ENCODE results near the gene ZHX3.

The ZHX3 gene

GRCh38 chr20:41171736-41172295 is 145.7 kb downstream of the ZHX3 start:
- no peak for DNase-seq (ENCODE audit: low spot score)

GRCh38 chr20:41170386-41171105 is 147.0 kb downstream of the ZHX3 start:
- DNase-seq (ENCODE audit: low spot score) = no peak

GRCh38 chr20:41169791-41170351 is 147.7 kb downstream of the ZHX3 start:
- peak; percentile 67 for DNase-seq (ENCODE audit: low spot score)

- DNase-seq (ENCODE audit: low spot score) = no peak
These were observed 148.3 kb downstream of the ZHX3 start for GRCh38 chr20:41169162-41169690.

DNA sequence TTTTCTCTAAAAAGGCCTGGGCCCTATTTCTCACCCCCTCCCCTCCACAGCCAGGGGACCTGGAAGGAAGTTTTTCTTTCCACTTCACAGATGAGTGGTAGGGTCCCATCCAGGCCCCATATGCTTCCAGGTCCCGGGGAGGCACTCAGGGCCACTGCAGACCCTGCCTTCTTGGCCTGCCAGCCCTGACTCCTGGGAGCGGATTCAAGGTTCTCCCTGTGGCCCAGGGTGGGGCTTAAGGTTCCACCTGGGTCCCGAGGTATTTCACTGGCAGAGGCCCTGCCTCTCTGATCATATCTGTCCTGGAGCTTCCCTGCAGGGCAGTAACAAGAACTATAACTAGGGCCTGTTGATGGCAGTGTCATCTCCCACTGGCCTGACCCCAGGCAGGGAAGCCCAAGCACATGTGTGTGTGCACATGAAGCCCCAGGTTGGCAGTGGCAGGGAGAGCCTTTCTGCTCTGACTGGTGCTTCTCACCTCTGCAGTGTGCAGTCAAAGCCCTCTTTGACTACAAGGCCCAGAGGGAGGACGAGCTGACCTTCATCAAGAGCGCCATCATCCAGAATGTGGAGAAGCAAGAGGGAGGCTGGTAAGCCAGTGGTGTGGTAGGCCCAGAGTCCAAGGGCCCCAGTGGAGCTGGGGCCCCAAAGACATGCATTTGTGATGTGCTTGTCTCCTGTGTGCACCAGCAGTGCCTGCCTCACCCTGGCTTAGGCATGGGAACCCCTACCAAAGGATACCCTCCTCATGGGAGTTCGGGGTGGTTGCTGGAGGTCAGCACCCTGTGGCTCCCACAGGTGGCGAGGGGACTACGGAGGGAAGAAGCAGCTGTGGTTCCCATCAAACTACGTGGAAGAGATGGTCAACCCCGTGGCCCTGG is 149.0 kb downstream of the ZHX3 start:
- no peak for DNase-seq (ENCODE audit: low spot score)

DNA sequence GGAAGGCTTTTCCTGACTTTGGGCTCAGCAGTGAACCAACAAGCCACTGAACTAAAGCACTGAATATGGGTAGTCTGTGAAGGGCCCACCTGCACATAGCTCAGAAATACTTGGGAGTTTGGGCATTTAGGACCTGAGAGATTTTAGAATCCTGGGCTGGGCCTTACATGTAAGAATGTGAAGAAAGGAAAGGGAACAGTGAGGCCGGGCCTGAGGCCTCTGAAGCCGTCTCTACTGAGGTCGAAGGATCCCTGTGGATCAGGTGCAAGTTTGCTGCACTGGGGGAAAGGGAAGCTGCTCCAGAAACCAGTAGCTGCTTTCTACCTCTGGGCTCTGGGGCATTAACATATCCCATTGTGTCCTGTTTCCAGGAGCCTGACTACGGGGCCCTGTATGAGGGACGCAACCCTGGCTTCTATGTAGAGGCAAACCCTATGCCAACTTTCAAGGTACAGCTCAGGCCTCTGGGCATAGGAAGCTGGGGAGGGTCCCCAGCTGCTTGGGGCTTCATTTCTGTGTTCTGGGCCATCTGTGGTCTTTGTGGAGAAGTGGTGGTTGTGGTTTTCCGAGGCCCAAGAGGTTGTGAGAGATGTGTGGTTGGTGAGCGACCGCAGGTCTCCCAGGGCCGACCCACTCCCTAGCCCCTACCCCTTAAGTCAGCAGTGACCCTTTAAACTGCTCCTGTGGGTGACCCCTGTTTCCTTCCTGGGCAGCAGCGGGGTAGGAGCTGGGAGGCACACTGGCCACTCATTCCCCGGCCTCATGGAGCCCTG is 149.9 kb downstream of the ZHX3 start:
- no peak for DNase-seq (ENCODE audit: low spot score)

DNA sequence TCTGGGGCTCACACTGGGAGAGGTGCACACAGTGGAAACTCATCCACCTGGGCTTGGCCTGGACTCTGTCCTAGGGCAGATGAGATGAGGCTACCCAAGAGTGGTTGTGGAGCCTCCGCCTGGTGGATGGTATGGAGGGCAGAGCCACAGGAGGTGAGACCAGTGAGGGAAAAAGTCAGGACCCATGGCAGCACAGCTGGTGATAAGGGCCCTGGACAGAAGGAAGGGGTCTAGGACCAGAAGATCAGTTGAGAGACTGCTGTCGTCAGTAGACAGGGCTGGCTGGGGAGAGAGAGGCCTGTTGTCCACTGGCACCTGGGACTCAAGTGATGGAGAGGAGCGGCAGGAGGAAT is 150.4 kb downstream of the ZHX3 start:
- DNase-seq (ENCODE audit: low spot score) = no peak

DNA sequence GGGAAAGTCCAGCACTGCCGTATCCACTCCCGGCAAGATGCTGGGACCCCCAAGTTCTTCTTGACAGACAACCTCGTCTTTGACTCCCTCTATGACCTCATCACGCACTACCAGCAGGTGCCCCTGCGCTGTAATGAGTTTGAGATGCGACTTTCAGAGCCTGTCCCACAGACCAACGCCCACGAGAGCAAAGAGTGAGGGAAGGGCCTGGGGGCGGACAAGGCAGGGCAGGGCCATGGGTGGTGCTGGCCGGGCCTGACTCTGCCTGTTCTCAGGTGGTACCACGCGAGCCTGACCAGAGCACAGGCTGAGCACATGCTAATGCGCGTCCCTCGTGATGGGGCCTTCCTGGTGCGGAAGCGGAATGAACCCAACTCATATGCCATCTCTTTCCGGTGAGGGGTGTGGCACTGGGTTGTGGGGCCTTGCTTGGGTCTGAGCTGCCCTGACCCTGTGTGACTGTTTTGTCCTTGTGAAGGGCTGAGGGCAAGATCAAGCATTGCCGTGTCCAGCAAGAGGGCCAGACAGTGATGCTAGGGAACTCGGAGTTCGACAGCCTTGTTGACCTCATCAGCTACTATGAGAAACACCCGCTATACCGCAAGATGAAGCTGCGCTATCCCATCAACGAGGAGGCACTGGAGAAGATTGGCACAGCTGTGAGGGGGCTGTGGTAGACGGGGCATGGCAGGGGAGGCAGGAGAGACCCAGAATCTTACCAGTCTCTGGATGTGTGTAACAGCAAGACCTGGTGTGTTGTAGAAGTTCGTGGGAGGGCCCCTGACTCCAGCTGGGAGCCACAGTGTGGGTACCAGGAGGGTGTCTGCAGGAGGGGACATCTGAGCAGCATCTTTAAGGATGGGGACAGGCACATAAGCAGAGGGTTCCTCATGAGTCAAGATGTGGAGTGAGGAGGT is 151.1 kb downstream of the ZHX3 start:
- DNase-seq (ENCODE audit: low spot score) = no peak

DNA sequence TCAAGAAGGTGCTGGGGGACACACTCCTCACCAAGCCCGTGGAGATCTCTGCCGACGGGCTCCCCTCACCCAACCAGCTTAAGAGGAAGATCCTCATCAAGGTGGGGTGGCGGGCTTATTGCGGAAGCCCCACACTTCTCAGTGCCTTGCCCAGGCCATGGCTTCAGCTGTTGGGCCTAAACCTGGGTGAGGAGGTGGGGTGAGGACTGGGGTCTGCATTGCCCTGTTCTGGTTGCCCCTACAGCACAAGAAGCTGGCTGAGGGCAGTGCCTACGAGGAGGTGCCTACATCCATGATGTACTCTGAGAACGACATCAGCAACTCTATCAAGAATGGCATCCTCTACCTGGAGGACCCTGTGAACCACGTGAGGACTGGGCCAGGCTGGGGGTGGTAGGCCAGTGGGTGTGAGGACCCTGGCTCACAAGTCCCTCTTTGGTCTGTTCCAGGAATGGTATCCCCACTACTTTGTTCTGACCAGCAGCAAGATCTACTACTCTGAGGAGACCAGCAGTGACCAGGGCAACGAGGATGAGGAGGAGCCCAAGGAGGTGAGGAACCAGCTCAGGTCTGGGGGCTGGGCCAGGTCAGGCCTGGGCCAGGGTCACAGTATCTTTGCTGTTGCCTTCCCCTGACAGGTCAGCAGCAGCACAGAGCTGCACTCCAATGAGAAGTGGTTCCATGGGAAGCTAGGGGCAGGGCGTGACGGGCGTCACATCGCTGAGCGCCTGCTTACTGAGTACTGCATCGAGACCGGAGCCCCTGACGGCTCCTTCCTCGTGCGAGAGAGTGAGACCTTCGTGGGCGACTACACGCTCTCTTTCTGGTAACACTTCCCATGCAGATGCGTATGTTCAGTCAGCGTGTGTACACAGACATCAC is 152.3 kb downstream of the ZHX3 start:
- DNase-seq (ENCODE audit: low spot score) = no peak

- DNase-seq (ENCODE audit: low spot score) = no peak
These were observed 153.7 kb downstream of the ZHX3 start for GRCh38 chr20:41163821-41164220.

- no peak for DNase-seq (ENCODE audit: low spot score)
These were observed 155.1 kb downstream of the ZHX3 start for GRCh38 chr20:41162396-41162795.

DNA sequence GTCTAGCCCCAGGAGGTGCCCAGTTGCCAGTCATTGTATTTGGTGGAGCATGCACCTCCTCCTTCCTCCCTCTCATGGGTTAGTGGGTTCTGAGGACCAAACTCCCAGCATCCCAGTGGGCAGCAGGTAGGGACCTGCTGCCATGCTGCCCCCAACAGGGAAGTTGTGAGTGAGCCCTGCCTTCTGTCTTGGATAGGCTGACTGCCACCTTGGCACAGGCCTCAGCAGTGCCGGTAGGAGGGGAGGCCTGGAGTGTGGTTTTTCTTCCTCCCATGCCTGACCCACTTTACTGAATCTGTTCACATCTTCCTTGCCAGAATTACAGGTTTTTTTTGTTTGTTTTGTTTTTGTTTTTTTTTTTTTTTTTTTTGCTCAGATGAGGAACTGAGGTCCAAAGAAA is 155.6 kb downstream of the ZHX3 start:
- no peak for DNase-seq (ENCODE audit: low spot score)

DNA sequence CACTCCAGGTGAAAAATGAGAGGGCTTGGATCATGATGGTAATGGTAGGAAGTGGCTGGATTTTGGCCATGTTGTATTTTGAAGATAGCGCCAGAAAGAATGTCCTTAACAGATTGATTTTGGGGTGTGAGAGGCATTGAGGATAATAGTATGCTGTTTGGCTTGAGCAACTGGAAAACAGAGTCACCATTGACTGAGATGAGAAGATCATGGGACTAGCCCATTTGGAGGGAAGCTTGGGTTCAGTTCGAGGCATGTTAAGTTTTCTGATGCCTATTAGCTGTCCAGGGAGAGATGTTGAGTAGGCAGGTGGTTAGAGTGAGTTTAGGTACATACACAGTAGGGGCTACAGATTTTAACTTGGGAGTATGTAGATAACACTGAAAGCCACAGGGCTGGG is 156.8 kb downstream of the ZHX3 start:
- DNase-seq (ENCODE audit: low spot score) = no peak

- DNase-seq (ENCODE audit: low spot score) = no peak
These were observed 158.0 kb downstream of the ZHX3 start for GRCh38 chr20:41159547-41159946.

DNA sequence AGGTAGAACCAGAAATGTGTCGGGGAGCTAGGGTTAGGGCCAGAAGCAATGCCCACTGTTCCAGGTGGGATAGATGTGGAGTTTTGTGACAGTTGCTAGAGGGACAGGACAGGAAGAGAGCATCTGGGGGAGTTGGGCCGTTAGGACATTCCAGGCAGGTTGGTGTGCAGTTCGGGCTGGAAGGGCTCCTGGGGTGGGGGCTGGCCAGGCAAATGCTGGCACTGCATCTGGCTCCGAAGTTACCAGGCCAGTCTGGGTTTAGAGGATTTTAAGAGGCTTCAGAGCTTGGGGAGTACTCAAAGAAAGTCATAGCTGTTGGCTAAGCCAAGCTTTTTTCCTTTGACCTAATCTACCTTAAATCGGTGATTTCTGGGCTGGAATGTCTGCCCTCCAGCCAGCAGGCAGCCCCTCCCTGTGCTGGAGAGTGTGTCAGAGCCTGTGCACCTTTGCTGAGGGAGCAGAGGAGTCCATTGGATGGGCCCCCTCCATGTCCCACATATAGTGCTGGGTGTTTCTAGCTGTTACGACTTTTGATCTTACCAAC is 159.4 kb downstream of the ZHX3 start:
- DNase-seq (ENCODE audit: low spot score) = no peak

- no peak for DNase-seq (ENCODE audit: low spot score)
These were observed 162.3 kb downstream of the ZHX3 start for GRCh38 chr20:41155261-41155660.

- DNase-seq (ENCODE audit: low spot score) = no peak
These were observed 162.9 kb downstream of the ZHX3 start for GRCh38 chr20:41154436-41155176.

DNA sequence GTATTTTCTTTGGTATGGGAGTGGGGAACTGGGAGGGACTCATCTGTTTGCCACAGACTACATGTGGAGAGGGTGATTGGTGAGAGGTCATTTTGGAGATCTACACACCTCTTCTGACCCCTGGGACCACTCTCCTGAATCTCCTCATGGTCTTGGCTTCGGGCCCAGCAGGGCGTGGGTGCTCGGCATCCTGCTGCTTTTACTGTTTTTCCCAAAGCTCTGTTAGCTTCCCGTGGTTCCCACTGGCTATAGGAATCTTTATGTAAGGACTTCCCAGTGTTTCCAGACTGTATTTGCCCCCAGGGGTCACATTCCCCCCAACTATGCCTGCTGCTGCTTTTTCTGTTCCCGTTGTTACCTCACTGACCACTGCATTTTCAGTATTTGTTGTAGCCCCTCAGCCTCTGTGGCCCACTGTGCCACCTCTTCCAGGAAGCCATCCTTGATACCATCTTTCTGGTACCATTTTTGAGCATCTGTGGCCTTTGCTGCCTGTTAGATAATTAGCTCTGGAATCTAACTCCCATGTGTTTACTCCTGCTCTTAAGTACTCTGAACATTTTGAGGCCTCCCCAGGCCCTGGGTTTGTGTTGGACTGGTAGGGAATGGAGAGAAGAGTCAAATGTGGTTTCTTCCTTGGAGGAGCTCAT is 165.3 kb downstream of the ZHX3 start:
- no peak for DNase-seq (ENCODE audit: low spot score)

Measured in hepatic stellate cell (primary cell).